ENCODE data around the gene IL16. TPM values are rescaled to one million over a fixed set of nuclear protein-coding genes. Genes with fewer than 3 reads are reported as not detected.
A peak's percentile ranks its signal among the peaks of the same experiment; 100 is the strongest.

IL16 gene
- polyA plus RNA-seq, 5 donors, result 11.3 to 15.3 (median 14.2) TPM

DNA sequence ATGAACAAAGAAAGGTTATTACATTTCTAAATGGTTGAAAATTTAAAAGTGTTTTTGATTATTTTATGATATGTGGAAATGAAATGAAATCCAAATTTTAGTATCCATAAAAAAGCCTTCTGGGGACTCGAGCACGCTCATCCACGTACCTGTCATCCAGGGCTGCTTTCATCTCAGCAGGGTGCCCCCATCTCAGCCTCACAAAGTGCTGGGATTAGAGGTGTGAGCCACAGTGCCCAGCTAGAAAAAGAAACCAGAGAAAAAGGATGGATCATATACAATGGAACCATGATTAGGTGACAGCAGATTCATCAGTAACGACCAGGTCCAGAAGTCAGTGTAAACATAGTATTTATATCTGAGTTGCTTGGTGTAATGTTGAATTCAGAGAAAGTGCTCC, 77.6 kb downstream of the IL16 start:
- no peak for DNase-seq

DNA sequence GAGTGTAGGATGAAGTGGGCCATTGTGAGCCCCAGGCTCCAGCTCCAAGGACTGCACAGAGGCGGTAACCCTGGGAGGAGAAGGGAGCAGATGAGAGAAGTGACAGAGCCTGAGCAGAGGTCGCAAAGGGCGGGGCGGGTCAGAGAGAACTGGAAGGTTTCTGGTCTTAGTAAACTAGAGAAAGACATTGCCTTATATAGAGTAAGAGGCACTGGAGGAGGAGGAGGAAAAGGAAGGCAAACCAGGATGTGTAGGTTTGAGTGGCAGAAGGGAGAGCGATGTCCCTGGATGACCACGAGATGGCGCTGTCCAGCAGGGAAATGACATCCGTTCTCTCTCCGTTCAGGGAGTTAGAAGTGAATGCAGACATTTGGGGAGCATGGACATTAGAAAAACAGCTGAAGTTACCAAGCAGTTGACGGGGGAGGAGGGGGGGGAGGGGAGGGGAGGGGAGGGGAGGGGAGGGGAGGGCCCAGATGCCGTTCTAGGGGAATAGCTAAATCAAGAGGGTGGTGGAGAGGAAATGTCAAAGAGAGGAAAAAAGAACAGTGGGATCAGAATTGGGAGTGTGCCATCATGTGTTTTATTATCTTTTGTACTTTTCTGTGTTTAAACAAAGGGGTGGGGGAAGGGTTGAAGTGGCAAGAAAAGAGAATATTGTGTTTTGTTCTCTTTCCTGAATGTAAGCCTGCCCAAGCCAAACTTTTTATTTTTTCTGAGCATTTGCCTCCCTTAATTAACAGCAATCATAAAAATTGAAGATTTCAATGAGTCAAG, 78.4 kb downstream of the IL16 start:
- peak; percentile 49 to 71 for DNase-seq

GRCh38 chr15:81275711-81276392, 79.2 kb downstream of the IL16 start:
- DNase-seq, result no peak

GRCh38 chr15:81276967-81277366, 80.3 kb downstream of the IL16 start:
- DNase-seq, result no peak

DNA sequence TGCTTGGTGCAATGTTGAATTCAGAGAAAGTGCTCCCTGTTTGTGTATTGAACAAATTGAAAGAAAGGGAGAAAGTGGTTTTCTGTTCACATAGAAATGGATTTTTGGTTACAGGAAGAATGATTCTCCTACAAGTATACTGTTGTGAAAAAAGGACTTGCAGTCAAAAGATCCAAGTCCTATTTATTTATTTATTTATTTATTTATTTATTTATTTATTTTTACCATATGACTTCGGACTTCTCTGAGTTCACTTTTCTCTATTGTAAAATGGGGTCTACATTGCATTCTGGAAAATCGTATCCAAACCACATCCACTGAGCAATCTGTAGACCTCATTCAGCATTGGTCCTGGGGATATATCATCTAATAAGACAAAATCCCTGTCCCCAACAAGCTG, 81.2 kb downstream of the IL16 start:
- no peak for DNase-seq

DNA sequence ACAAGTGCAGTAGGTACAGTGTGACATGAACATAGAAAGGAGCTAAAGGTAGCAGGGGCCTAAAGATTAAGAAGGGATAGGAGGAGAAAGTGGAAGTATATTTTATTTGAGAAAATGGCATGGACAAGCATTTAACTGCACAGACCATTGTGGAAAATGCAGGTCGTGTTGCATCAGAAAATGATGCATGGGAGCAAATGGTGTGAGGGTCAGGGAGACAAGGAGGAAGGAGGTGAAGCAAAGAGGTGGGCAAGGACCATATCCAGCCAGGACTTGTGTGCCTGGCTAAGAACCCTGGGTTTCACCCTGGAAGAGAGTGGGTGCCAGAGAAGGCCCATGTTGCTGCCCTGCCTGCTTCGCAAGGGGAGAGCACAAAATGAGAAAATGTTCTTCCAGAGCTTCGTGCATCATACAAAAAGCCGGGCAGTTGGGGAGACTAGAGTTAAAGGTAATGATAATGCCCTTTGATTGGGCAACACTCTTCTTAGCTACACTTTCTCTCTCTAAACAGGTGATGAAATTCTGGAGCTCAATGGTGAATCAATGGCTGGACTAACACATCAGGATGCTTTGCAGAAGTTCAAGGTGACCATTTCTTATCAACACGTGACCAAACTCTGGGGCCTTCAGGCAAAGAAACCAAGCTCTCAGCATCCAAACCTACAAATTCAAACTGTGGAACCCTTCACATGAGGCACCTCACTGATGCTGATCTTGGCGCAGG, 81.8 kb downstream of the IL16 start:
- DNase-seq, result no peak

- DNase-seq, result no peak
These were observed 83.2 kb downstream of the IL16 start for GRCh38 chr15:81279621-81280485.

GRCh38 chr15:81280696-81281455, 84.2 kb downstream of the IL16 start:
- no peak for DNase-seq

GRCh38 chr15:81281456-81281735, 84.7 kb downstream of the IL16 start:
- no peak for DNase-seq

DNA sequence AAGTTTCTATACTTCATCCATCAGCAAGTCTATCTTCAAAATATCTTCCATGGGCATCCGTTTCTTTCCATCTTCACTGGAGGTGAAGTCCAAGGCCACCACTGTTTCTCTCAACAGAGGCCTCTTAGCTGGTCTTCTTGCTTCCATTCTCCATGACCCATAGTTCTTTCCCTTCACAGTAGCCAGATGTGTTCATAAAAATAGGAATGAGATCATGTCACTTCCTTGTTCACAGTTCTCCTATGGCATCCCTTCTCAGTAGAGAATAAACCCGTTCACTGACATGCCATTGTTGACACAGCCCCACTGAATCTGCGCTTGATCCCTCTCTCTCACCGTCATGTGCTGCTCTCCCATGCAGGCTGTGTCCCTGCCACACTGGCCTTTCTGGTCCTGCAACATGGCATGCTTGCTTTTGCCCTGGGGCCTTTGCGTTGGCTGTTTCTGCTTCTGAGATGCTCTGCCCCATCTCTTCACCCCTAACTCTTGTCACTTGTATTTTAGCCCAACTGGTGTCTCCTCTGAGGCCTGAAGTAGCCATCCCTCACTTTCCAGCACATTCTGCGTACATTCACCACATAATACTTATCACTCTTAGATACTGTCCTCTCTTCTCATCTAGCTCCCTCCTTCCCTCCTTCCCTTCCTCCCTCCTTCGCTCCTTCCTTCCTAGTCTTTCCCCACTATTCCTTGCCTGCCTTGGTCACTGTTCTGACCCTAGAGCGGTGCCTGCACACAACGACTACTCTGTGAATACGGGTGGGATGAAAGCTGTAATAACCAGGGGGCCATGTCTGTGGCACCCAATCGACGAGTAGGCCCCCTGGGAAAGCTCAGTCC, 85.3 kb downstream of the IL16 start:
- DNase-seq, result no peak

GRCh38 chr15:81282606-81282895, 85.9 kb downstream of the IL16 start:
- no peak for DNase-seq

DNA sequence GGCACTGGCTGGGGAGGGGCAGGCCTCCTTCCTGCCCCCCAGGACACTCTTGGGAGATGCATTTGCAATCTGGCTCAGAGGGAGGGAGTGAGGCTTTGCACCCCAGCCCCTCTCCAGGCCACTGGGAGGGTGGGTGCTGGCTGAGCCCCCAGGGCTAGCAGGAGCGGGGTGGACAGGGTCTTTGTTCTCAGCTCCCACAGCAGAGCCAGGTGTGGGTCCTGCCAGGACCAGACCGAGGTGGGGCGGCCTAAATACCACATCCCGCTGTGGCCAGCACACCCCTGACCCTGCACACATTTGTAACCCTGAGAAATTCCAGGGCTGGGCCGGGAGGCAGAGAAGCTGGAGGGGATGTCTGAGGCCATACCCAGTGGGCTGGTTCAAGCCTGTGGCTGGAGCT, 86.2 kb downstream of the IL16 start:
- no peak for DNase-seq

- no peak for DNase-seq
These were observed 87.8 kb downstream of the IL16 start for GRCh38 chr15:81284256-81285031.

DNA sequence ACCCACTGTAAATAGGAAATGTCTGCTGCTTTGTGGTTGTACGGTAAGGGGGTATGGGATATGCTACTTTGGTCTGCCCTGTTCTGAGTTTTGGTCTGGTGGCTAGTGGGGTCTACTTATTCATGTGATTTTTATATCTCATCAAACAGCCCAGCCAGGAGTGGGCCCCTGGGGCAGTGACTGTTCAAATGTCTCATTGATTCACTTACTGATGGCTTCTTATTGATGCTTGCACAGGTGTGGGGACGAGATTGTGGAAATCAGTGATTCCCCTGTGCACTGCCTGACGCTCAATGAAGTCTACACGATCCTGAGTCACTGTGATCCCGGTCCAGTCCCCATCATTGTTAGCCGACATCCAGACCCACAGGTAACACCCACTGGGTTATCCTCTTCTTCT, 88.8 kb downstream of the IL16 start:
- no peak for DNase-seq

DNA sequence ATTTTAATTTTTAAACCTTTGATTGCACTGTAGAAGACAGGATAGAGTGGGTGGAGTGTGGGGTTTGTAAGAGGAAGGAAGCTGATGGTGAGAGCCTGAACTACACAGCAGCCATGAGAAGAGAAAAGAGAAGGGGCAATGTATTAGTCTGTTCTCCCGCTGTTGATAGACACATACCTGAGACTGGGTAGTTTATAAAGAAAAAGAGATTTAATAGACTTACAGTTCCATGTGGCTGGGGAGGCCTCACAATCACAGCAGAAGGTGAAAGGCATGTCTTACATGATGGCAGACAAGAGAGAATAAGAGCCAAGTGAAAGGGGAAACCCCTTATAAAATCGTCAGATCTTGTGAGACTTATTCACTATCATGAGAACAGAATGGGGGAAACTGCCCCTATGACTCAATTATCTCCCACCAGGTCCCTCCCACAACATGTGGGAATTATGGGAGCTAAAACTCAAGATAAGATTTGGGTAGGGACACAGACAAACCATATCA, 90.0 kb downstream of the IL16 start:
- DNase-seq, result no peak

DNA sequence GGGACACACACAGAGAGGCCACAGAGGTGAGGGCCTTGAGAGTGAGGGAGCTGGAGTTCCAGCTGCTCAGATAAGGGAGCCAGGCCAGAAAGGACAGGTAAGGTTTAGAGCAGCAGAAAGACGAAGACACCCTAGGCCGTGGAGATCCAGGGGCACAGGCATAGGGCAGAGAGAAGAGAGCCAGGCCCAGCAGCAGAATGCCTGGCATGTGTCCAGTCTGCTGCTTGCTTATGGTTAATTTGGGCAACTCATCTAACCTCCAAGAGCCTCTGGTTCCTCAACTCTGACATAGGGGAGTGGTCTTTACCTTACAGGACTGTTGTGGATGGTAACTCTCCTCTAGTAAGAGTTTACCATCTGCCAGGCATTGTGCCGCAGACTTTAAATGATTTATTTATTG, 91.4 kb downstream of the IL16 start:
- no peak for DNase-seq

GRCh38 chr15:81288616-81289015, 91.9 kb downstream of the IL16 start:
- DNase-seq, result no peak

DNA sequence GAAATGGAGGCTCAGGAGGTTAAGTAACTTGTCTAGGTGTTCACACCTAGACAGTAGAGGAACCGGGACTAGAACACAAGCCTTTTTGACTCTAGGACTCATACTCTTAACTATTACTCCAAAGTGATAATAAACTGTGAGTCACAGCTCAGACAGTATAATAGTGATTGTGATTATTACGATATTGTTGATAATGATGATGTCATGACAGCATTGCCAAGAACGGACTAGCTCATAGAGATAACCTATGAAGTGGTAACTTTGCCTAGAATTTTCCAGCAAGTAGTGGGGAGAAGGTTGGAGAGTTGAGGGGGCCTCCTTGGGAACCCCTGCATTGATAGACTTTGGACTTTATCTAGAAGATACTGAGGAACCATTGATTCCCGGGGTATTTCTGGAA, 93.2 kb downstream of the IL16 start:
- DNase-seq, result no peak

GRCh38 chr15:81291916-81292522, 95.3 kb downstream of the IL16 start:
- DNase-seq, result no peak

Measured in right lung (tissue), 5 donors.